OCI-LY7 (cell line): Measurements from ENCODE around the gene CYTIP.

Experiments
- EZH2phosphoT487 ChIP-seq: fragments of 200-600 bp; sonication (generic); IDR thresholded peaks from 2 replicates; pipeline ENCODE4 v1.6.1; 2018; ENCODE audit warnings: low read depth, borderline replicate concordance, mild to moderate bottlenecking, mixed run types, antibody characterized with exemption, low read length, moderate library complexity, mixed read lengths
- TF ChIP-seq, protein P1 (sequence below): fragments of 200-600 bp; sonication (generic); conservative IDR thresholded peaks from 2 replicates; pipeline ENCODE4 v1.5.1; 2014; ENCODE audit warnings: mild to moderate bottlenecking, antibody characterized with exemption, low read length, moderate library complexity, mixed read lengths

DNA sequence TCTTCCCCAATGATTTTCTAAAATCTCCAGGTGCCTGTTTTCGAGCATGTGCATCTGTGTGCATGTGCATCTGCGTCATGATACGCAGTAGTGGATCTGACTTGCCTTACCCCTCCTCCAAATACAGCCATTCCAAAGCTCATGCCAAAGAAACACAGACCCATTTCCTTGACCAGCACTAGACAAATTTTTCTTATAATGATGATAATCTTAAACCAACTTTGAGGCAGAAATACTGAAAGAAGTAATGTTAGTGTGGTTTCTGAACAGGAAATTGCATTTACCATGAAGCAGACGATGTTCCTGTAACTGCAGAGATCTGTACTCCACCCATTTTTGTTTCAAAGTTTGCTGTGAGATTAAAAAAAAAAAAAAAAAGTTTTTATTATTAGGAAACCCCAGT is 25.6 kb downstream of the CYTIP start:
- TF ChIP-seq EZH2phosphoT487: no peak
- TF ChIP-seq, protein P1, sequence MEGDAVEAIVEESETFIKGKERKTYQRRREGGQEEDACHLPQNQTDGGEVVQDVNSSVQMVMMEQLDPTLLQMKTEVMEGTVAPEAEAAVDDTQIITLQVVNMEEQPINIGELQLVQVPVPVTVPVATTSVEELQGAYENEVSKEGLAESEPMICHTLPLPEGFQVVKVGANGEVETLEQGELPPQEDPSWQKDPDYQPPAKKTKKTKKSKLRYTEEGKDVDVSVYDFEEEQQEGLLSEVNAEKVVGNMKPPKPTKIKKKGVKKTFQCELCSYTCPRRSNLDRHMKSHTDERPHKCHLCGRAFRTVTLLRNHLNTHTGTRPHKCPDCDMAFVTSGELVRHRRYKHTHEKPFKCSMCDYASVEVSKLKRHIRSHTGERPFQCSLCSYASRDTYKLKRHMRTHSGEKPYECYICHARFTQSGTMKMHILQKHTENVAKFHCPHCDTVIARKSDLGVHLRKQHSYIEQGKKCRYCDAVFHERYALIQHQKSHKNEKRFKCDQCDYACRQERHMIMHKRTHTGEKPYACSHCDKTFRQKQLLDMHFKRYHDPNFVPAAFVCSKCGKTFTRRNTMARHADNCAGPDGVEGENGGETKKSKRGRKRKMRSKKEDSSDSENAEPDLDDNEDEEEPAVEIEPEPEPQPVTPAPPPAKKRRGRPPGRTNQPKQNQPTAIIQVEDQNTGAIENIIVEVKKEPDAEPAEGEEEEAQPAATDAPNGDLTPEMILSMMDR: no peak
